ENCODE results near the gene OR10H2. TPM values are rescaled to one million over a fixed set of nuclear protein-coding genes. Genes with fewer than 3 reads are reported as not detected.
A peak's percentile ranks its signal among the peaks of the same experiment; 100 is the strongest.
"Not testable (repeated sequence)": the region's sequence is repeated elsewhere in the genome, so short reads cannot be mapped to it uniquely, and the experiment has no call there.

Gene OR10H2
- total RNA-seq, 1 donor from 2014 or later: not detected

- not testable (repeated sequence) for ATAC-seq
Measured at GRCh38 chr19:15774159-15774558, 46.3 kb downstream of the OR10H2 start.

GRCh38 chr19:15775249-15775648 lies 47.4 kb downstream of the OR10H2 start:
- ATAC-seq: no peak

GRCh38 chr19:15776264-15776663 lies 48.4 kb downstream of the OR10H2 start:
- no peak for ATAC-seq

- ATAC-seq: peak; percentile 37
Measured at GRCh38 chr19:15776991-15777970, 49.5 kb downstream of the OR10H2 start.

Other genes starting within 250 kb of the OR10H2 start
- not detected for gene PGLYRP2, start 248.5 kb upstream of the OR10H2 start, total RNA-seq
- 10.2 TPM for gene CYP4F22, start 219.5 kb upstream of the OR10H2 start, total RNA-seq
- not detected for gene CYP4F8, start 112.8 kb upstream of the OR10H2 start, total RNA-seq
- gene CYP4F3, start 87.1 kb upstream of the OR10H2 start, total RNA-seq: 34.8 TPM
- 31.5 TPM for gene CYP4F12, start 54.9 kb upstream of the OR10H2 start, total RNA-seq
- gene OR10H3, start 10.0 kb downstream of the OR10H2 start, total RNA-seq: not detected
- gene OR10H5, start 59.6 kb downstream of the OR10H2 start, total RNA-seq: not detected
- not detected for gene OR10H1, start 87.6 kb downstream of the OR10H2 start, total RNA-seq
- gene CYP4F2, start 170.1 kb downstream of the OR10H2 start, total RNA-seq: not detected
- 2.7 TPM for gene CYP4F11, start 206.5 kb downstream of the OR10H2 start, total RNA-seq
- gene OR10H4, start 221.0 kb downstream of the OR10H2 start, total RNA-seq: not detected

Measured in esophagus mucosa (tissue), 1 donor.